ENCODE results near the gene ANP32E.
A peak's percentile ranks its signal among the peaks of the same experiment; 100 is the strongest.

ANP32E gene

GRCh38 chr1:150213170-150214098, 22.5 kb downstream of the ANP32E start:
- H2AK5ac ChIP-seq (ENCODE audit: low read length, severe bottlenecking), result no peak overlapping the region
- no peaks in the 10 kb centered on the region for H3K27me3 ChIP-seq (ENCODE audit: control insufficient read depth in 1 of 2, insufficient read depth in 1 of 2, low read length in 2 of 2)
- H3K4me1 ChIP-seq (ENCODE audit: control insufficient read depth, insufficient read depth, low read depth, low read length), result no peaks in the 10 kb centered on the region
- no peak overlapping the region for H2BK12ac ChIP-seq (ENCODE audit: low read length in 2 of 2)
- 21% methylated on average over 34 of the region's 38 CpGs for WGBS
- peak overlapping the region; percentile 52 for H4K8ac ChIP-seq (ENCODE audit: low read length)
- H3K23ac ChIP-seq (ENCODE audit: low read length in 2 of 2), result no peak overlapping the region
- DNase-seq, result peak; percentile 91
- H3K4me2 ChIP-seq (ENCODE audit: low read length, poor library complexity, severe bottlenecking), result peak overlapping the region; percentile 83
- H3K79me1 ChIP-seq (replicated peaks; ENCODE audit: low read length, poor library complexity, severe bottlenecking), result no peaks in the 10 kb centered on the region
- H2BK15ac ChIP-seq (ENCODE audit: low read depth, poor library complexity, severe bottlenecking), result no peak overlapping the region
- peak overlapping the region in 1 of 2 experiments; percentile 11 for H3K4ac ChIP-seq (ENCODE audit: low read depth in 1 of 2, low read length in 2 of 2)
- no peak overlapping the region for H2AFZ ChIP-seq (ENCODE audit: low read depth, low read length)
- H2BK5ac ChIP-seq (ENCODE audit: low read depth, low read length, poor library complexity, severe bottlenecking), result no peak overlapping the region
- peak overlapping the region; percentile 82 for H4K91ac ChIP-seq (ENCODE audit: low read length)
- H3K27ac ChIP-seq (ENCODE audit: low read length, poor library complexity, severe bottlenecking), result peak overlapping the region; percentile 66
- no peaks in the 10 kb centered on the region for H3K36me3 ChIP-seq (ENCODE audit: control insufficient read depth in 1 of 2, insufficient read depth in 2 of 2, low read depth in 1 of 2, low read length in 2 of 2)
- peak overlapping the region in 1 of 2 experiments; percentile 11 for H3K18ac ChIP-seq (ENCODE audit: low read depth in 1 of 2, low read length in 2 of 2)
- no peak overlapping the region for H2BK120ac ChIP-seq (ENCODE audit: low read depth, low read length)
- no peaks in the 10 kb centered on the region for H3K9me3 ChIP-seq (ENCODE audit: control insufficient read depth, low read length)
- no peak overlapping the region for H3K14ac ChIP-seq (ENCODE audit: low read length in 2 of 2)
- peak overlapping the region; percentile 92 for H3K9ac ChIP-seq (ENCODE audit: low read length)
- H3K4me3 ChIP-seq (ENCODE audit: insufficient read depth in 1 of 2, low read depth in 1 of 2, low read length in 2 of 2), result peak overlapping the region in 1 of 2 experiments; percentile 71

GRCh38 chr1:150212070-150212469, 23.8 kb downstream of the ANP32E start:
- no peak overlapping the region for H3K27ac ChIP-seq (ENCODE audit: low read length, poor library complexity, severe bottlenecking)
- no peak overlapping the region for H3K4me3 ChIP-seq (ENCODE audit: insufficient read depth in 1 of 2, low read depth in 1 of 2, low read length in 2 of 2)
- H3K23ac ChIP-seq (ENCODE audit: low read length in 2 of 2), result no peak overlapping the region
- no peak overlapping the region for H3K4ac ChIP-seq (ENCODE audit: low read depth in 1 of 2, low read length in 2 of 2)
- H2AFZ ChIP-seq (ENCODE audit: low read depth, low read length), result no peak overlapping the region
- no peak overlapping the region for H4K8ac ChIP-seq (ENCODE audit: low read length)
- H3K9ac ChIP-seq (ENCODE audit: low read length), result no peak overlapping the region
- no peak for DNase-seq
- no peak overlapping the region for H3K18ac ChIP-seq (ENCODE audit: low read depth in 1 of 2, low read length in 2 of 2)
- H3K14ac ChIP-seq (ENCODE audit: low read length in 2 of 2), result no peak overlapping the region
- no peaks in the 10 kb centered on the region for H3K27me3 ChIP-seq (ENCODE audit: control insufficient read depth in 1 of 2, insufficient read depth in 1 of 2, low read length in 2 of 2)
- no peak overlapping the region for H2BK12ac ChIP-seq (ENCODE audit: low read length in 2 of 2)
- no peaks in the 10 kb centered on the region for H3K36me3 ChIP-seq (ENCODE audit: control insufficient read depth in 1 of 2, insufficient read depth in 2 of 2, low read depth in 1 of 2, low read length in 2 of 2)
- no peaks in the 10 kb centered on the region for H3K4me1 ChIP-seq (ENCODE audit: control insufficient read depth, insufficient read depth, low read depth, low read length)
- WGBS, result 95% methylated on average over 6 of the region's 9 CpGs
- H3K9me3 ChIP-seq (ENCODE audit: control insufficient read depth, low read length), result no peaks in the 10 kb centered on the region
- no peaks in the 10 kb centered on the region for H3K79me1 ChIP-seq (replicated peaks; ENCODE audit: low read length, poor library complexity, severe bottlenecking)
- no peak overlapping the region for H2BK15ac ChIP-seq (ENCODE audit: low read depth, poor library complexity, severe bottlenecking)
- H2AK5ac ChIP-seq (ENCODE audit: low read length, severe bottlenecking), result no peak overlapping the region
- no peak overlapping the region for H3K4me2 ChIP-seq (ENCODE audit: low read length, poor library complexity, severe bottlenecking)
- no peak overlapping the region for H2BK120ac ChIP-seq (ENCODE audit: low read depth, low read length)
- H2BK5ac ChIP-seq (ENCODE audit: low read depth, low read length, poor library complexity, severe bottlenecking), result no peak overlapping the region
- no peak overlapping the region for H4K91ac ChIP-seq (ENCODE audit: low read length)

GRCh38 chr1:150210706-150211105, 25.2 kb downstream of the ANP32E start:
- Histone ChIP-seq H2BK120ac (ENCODE audit: low read depth, low read length) (no peak overlapping the region), H3K18ac (ENCODE audit: low read depth in 1 of 2, low read length in 2 of 2) (no peak overlapping the region), H3K79me1 (replicated peaks; ENCODE audit: low read length, poor library complexity, severe bottlenecking) (no peaks in the 10 kb centered on the region), H3K27ac (ENCODE audit: low read length, poor library complexity, severe bottlenecking) (no peak overlapping the region), H3K23ac (ENCODE audit: low read length in 2 of 2) (no peak overlapping the region), H2AK5ac (ENCODE audit: low read length, severe bottlenecking) (no peak overlapping the region), H3K4me2 (ENCODE audit: low read length, poor library complexity, severe bottlenecking) (no peak overlapping the region), H2BK5ac (ENCODE audit: low read depth, low read length, poor library complexity, severe bottlenecking) (no peak overlapping the region), H4K91ac (ENCODE audit: low read length) (no peak overlapping the region), H3K14ac (ENCODE audit: low read length in 2 of 2) (no peak overlapping the region), H3K9ac (ENCODE audit: low read length) (no peak overlapping the region), H3K27me3 (ENCODE audit: control insufficient read depth in 1 of 2, insufficient read depth in 1 of 2, low read length in 2 of 2) (no peaks in the 10 kb centered on the region), H3K36me3 (ENCODE audit: control insufficient read depth in 1 of 2, insufficient read depth in 2 of 2, low read depth in 1 of 2, low read length in 2 of 2) (no peaks in the 10 kb centered on the region), H4K8ac (ENCODE audit: low read length) (no peak overlapping the region), H3K4me3 (ENCODE audit: insufficient read depth in 1 of 2, low read depth in 1 of 2, low read length in 2 of 2) (no peak overlapping the region), H3K4me1 (ENCODE audit: control insufficient read depth, insufficient read depth, low read depth, low read length) (no peaks in the 10 kb centered on the region), H3K9me3 (ENCODE audit: control insufficient read depth, low read length) (no peaks in the 10 kb centered on the region), H2AFZ (ENCODE audit: low read depth, low read length) (no peak overlapping the region), H2BK15ac (ENCODE audit: low read depth, poor library complexity, severe bottlenecking) (no peak overlapping the region), H3K4ac (ENCODE audit: low read depth in 1 of 2, low read length in 2 of 2) (no peak overlapping the region), H2BK12ac (ENCODE audit: low read length in 2 of 2) (no peak overlapping the region)
- no peak for DNase-seq
- 86% methylated on average over 1 of the region's 4 CpGs for whole genome bisulfite sequencing

- Histone ChIP-seq H3K4ac (ENCODE audit: low read depth in 1 of 2, low read length in 2 of 2) (no peak overlapping the region), H3K4me2 (ENCODE audit: low read length, poor library complexity, severe bottlenecking) (no peak overlapping the region), H3K9me3 (ENCODE audit: control insufficient read depth, low read length) (no peaks in the 10 kb centered on the region), H3K23ac (ENCODE audit: low read length in 2 of 2) (no peak overlapping the region), H3K4me3 (ENCODE audit: insufficient read depth in 1 of 2, low read depth in 1 of 2, low read length in 2 of 2) (no peak overlapping the region), H2BK12ac (ENCODE audit: low read length in 2 of 2) (no peak overlapping the region), H3K18ac (ENCODE audit: low read depth in 1 of 2, low read length in 2 of 2) (no peak overlapping the region), H3K4me1 (ENCODE audit: control insufficient read depth, insufficient read depth, low read depth, low read length) (no peaks in the 10 kb centered on the region), H3K79me1 (replicated peaks; ENCODE audit: low read length, poor library complexity, severe bottlenecking) (no peaks in the 10 kb centered on the region), H2BK5ac (ENCODE audit: low read depth, low read length, poor library complexity, severe bottlenecking) (no peak overlapping the region), H3K14ac (ENCODE audit: low read length in 2 of 2) (no peak overlapping the region), H2AK5ac (ENCODE audit: low read length, severe bottlenecking) (no peak overlapping the region), H3K9ac (ENCODE audit: low read length) (no peak overlapping the region), H2AFZ (ENCODE audit: low read depth, low read length) (no peak overlapping the region), H4K91ac (ENCODE audit: low read length) (no peak overlapping the region), H4K8ac (ENCODE audit: low read length) (no peak overlapping the region), H2BK15ac (ENCODE audit: low read depth, poor library complexity, severe bottlenecking) (no peak overlapping the region), H2BK120ac (ENCODE audit: low read depth, low read length) (no peak overlapping the region), H3K27me3 (ENCODE audit: control insufficient read depth in 1 of 2, insufficient read depth in 1 of 2, low read length in 2 of 2) (no peaks in the 10 kb centered on the region), H3K27ac (ENCODE audit: low read length, poor library complexity, severe bottlenecking) (no peak overlapping the region), H3K36me3 (ENCODE audit: control insufficient read depth in 1 of 2, insufficient read depth in 2 of 2, low read depth in 1 of 2, low read length in 2 of 2) (no peaks in the 10 kb centered on the region)
- no peak for DNase-seq
- WGBS, result 94% methylated on average over 3 of the region's 4 CpGs
Measured at GRCh38 chr1:150210091-150210490, 25.8 kb downstream of the ANP32E start.
